ENCODE results near the gene PACSIN3.
A peak's percentile ranks its signal among the peaks of the same experiment; 100 is the strongest.

The PACSIN3 gene

GRCh38 chr11:47175746-47176327, 10.4 kb downstream of the PACSIN3 start:
- no peak for DNase-seq

- DNase-seq = no peak
Observed at GRCh38 chr11:47172740-47173336, 13.4 kb downstream of the PACSIN3 start.

GRCh38 chr11:47171856-47172255, 14.4 kb downstream of the PACSIN3 start:
- no peak for DNase-seq

GRCh38 chr11:47171061-47171838, 15.0 kb downstream of the PACSIN3 start:
- DNase-seq = no peak

- DNase-seq = no peak
Observed at GRCh38 chr11:47166368-47166767, 19.9 kb downstream of the PACSIN3 start.

GRCh38 chr11:47165253-47165840, 20.9 kb downstream of the PACSIN3 start:
- DNase-seq = no peak

DNA sequence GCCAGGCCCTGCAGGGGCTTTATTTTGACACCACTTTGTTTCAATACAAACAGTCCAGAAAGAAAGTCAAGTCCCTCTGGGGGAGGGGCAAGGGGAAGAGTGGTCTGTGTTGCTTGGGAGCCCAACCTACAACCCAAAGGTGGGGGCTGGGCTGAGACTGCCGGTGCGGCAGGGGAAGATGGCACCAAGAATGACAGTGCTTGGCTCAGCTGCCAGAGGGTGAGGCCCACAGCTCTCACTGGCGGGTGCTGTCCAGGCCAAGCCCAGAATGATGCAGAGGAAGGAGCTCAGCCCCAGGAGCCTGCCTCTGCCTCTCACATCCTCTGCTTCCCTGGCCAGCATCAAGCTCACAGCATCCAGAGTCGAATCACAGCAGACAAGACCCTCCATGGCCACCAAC, 21.9 kb downstream of the PACSIN3 start:
- no peak for DNase-seq

DNA sequence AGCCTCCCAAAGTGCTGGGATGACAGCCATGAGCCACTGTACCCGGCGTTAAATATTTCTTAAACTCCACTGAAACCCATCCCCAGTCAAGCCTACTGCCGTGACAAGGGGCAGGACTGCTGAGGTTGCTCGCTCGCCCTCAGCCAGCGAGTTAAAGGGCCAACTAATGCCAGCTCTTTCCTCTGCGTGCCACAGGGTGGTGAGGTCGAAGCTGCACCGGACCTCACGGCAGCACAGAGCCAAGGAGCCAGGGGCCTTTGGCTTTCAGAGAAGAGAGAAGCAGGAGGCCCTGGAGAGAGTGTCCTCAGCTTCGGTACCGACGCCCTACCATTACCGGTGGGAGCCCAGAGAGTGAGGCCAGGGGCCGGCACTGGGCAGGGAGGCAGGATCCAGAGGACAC, 22.3 kb downstream of the PACSIN3 start:
- no peak for DNase-seq

- no peak for DNase-seq
Observed at GRCh38 chr11:47163193-47163592, 23.0 kb downstream of the PACSIN3 start.

DNA sequence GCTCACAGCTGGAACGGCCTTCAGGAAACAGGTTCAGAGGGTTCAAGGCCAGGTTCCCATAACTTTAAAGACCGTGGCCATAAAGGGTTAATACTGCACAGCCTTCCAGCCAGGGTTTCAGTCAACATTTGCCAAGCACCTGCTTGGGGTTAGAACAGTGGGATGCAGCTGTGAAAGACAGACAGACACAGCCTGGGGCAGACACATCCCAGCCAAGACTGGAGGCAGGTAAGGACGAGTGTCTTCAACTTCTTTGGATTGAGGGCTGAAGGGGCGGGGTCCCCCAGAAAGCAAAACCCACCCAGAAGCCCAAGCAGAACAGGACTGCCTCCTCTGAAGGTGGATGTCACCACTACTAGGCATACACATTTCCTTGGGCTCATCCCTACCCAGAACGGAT, 23.8 kb downstream of the PACSIN3 start:
- no peak for DNase-seq

DNA sequence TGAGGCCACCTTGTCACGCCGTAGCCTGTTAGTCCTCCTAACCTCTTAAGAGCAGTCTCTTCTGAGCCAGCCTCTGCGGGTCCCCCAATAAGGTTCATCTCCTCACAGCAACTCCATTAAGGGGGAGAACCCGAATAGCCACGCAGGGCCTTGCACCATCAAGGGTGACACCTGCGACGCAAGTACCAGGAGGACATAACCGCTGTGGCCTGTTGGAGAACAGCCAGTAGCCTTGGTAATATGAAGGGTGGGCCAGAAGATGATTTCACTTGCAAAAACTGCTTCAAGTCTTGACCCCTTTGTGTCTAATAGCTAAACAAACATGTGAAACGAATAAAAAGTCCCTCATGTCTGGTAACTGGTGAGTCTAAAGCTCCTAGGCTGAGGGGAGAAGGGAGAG, 24.3 kb downstream of the PACSIN3 start:
- no peak for DNase-seq

- DNase-seq = peak; percentile 8
Observed at GRCh38 chr11:47161134-47161854, 24.9 kb downstream of the PACSIN3 start.

DNA sequence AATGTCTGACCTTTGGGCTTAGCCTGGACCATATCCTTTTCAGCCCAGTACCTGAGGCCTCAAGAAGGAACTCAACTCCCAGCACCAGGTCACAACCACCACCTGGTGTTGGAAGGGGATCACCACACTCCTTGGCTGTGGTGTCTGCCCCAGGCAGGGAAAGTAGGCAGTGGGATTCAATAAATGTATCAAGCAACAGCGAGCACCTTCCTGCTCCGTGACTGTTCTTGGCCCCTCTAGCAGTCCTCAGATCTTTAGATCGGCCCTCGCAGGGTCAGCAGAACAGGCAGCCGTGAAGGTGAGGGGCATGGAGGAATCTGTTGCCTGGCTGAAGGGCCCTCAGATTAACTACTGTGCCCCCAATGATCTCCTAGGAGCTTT, 25.5 kb downstream of the PACSIN3 start:
- no peak for DNase-seq

DNA sequence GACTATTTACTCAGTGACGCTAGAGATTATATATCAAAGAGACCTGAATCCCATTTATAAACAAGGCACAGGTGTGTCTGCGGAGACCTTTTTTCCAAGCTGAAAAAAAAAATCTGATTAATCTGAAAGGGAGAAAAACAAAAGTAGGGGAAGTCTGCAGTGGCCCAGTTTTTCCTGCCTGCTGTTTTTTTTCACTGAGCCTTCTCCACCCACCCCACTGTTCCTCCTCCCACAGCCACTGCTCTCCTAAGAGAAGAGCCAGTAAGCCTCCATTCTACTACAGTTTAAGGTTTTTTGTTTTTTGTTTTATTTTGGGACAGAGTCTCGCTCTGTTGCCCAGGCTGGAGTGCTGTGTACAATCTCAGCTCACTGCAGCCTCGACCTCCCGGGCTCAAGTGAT, 28.0 kb downstream of the PACSIN3 start:
- no peak for DNase-seq

GRCh38 chr11:47157805-47158204, 28.4 kb downstream of the PACSIN3 start:
- no peak for DNase-seq

DNA sequence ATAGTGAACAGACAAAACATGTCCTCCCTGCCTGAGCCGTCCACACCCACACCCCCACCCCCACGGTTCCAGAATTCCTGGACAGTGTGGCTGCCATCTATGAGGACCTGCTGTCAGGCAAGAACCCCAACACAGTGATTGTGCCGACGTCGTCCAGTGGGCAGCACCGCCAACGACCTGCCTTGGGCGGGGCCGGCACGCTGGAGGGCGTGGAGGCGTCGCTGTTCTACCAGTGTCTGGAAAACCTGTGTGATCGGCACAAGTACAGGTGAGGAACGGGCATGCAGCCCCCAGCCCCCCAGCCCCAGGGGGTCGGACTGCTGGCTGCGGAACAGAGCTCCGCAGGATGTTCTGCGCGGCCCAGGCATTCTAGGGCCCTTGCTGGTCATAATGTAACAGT, 29.3 kb downstream of the PACSIN3 start:
- no peak for DNase-seq

DNA sequence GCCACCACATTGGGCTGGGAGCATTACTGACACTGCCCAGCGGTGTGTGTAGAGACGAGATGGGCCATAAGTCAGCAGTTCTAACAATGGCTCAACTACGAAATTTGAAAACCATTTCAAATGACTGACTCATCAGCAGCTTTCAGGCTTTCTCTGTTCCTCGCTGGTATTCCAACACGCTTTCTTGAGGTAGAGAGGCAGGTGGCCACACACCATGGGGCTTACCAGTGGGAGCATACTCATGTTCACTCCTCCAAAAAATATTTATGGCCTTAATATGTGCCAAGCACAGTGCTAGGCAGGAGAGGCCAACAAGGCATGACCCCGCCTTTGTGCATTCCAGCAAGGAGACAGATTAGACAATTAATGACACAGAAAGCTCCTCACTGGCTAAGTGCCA, 29.9 kb downstream of the PACSIN3 start:
- DNase-seq = no peak

GRCh38 chr11:47155879-47156278, 30.4 kb downstream of the PACSIN3 start:
- no peak for DNase-seq

DNA sequence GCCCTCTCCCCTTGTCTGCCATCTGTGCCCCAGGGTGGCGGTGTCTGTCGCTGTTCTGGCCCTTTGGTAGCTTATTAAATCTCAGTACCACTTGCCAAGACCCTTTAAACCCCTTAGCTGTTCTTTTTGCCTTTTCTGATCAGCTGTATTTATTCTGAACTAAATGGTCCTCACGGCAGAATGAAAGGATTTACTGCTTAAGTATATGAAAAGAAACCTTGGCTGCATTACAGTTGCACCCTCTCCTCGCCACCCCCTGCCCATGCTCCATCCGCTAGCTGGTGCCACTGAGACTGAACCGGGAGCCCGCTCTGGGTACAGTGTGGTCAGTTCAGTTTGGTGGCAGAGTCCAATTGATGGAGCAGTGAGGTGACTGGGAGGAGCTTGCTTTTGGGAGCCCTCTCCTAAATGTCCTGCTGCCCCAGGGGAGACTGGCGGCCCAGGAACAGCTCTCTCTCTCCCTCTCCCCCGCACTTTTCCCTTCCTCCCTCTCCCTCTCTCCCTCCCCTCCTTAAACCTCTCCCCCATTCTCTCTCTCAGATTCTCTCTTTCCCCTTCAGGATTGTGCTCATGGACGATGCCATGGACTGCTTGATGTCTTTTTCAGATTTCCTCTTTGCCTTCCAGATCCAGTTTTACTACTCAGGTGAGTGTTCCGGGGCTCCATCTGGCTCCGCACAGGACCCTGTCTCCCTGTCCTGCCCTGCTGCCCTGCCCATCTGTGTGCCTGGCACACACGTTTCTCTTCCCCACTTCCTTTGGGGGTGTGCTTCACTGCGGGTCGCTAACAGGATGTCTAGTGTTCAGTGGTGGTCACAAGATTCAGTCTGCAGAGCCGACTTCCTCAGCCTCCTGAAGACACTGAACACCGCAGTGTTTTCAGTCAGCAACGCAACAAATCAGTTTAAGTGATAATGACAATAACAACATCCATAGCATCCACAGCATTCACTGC, 31.3 kb downstream of the PACSIN3 start:
- no peak for DNase-seq

GRCh38 chr11:47152953-47153950, 33.0 kb downstream of the PACSIN3 start:
- peak; percentile 46 for DNase-seq
